ENCODE results near the gene KLC1. TPM values are rescaled to one million over a fixed set of nuclear protein-coding genes. Genes with fewer than 3 reads are reported as not detected.

KLC1 gene
- total and polyA plus RNA-seq, 2 of the 13 experiments (the other 11 are each of a cell fraction or from before 2014, with no cell fraction given): 53.2 to 63.5 TPM

- TF ChIP-seq ZNF776 (CRISPR knock-in tag; IDR thresholded peaks at IDR 0.05) (no peak), BHLHE40 (IDR thresholded peaks at IDR 0.05; ENCODE audit: low read length) (no peak), ZNF710 (CRISPR knock-in tag; IDR thresholded peaks at IDR 0.05; ENCODE audit: borderline replicate concordance) (no peak), NFIC (IDR thresholded peaks at IDR 0.05; ENCODE audit: low read length) (no peak), IRF1 (CRISPR knock-in tag; IDR thresholded peaks at IDR 0.05; ENCODE audit: low read depth) (no peak), ZNF296 (CRISPR knock-in tag; conservative IDR thresholded peaks at IDR 0.05) (no peak), EEA1 (CRISPR knock-in tag; IDR thresholded peaks at IDR 0.05; ENCODE audit: borderline replicate concordance) (no peak), PHF20 (CRISPR knock-in tag; IDR thresholded peaks at IDR 0.05) (peak; percentile 58; the same call in 1 of the 2 replicates), PREB (CRISPR knock-in tag; IDR thresholded peaks at IDR 0.05) (no peak), ATRX (CRISPR knock-in tag; IDR thresholded peaks at IDR 0.05; ENCODE audit: borderline replicate concordance) (no peak), ZBTB3 (CRISPR knock-in tag; IDR thresholded peaks at IDR 0.05; ENCODE audit: borderline replicate concordance, low read depth) (no peak), ZNF850 (CRISPR knock-in tag; conservative IDR thresholded peaks at IDR 0.05) (no peak), DMTF1 (CRISPR knock-in tag; IDR thresholded peaks at IDR 0.05) (no peak), ZNF629 (CRISPR knock-in tag; conservative IDR thresholded peaks at IDR 0.05) (no peak), AHR (CRISPR knock-in tag; IDR thresholded peaks at IDR 0.05) (peak; percentile 54; the same call in 1 of the 2 replicates), PCBP1 (IDR thresholded peaks at IDR 0.05; ENCODE audit: borderline replicate concordance, low read depth, low read length) (no peak), ETV6 (CRISPR knock-in tag; conservative IDR thresholded peaks at IDR 0.05) (no peak; the same call in 1 of the 2 replicates), KLF15 (CRISPR knock-in tag; IDR thresholded peaks at IDR 0.05; ENCODE audit: borderline replicate concordance) (no peak)
- TF ChIP-seq, protein P1, sequence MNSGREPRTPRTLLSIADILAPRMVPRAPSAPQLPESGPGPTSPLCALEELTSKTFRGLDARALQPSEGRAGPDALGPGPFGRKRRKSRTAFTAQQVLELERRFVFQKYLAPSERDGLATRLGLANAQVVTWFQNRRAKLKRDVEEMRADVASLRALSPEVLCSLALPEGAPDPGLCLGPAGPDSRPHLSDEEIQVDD (CRISPR knock-in tag; IDR thresholded peaks at IDR 0.05; ENCODE audit: borderline replicate concordance): no peak; the same call in 1 of the 2 replicates
- TF ChIP-seq, protein P2, sequence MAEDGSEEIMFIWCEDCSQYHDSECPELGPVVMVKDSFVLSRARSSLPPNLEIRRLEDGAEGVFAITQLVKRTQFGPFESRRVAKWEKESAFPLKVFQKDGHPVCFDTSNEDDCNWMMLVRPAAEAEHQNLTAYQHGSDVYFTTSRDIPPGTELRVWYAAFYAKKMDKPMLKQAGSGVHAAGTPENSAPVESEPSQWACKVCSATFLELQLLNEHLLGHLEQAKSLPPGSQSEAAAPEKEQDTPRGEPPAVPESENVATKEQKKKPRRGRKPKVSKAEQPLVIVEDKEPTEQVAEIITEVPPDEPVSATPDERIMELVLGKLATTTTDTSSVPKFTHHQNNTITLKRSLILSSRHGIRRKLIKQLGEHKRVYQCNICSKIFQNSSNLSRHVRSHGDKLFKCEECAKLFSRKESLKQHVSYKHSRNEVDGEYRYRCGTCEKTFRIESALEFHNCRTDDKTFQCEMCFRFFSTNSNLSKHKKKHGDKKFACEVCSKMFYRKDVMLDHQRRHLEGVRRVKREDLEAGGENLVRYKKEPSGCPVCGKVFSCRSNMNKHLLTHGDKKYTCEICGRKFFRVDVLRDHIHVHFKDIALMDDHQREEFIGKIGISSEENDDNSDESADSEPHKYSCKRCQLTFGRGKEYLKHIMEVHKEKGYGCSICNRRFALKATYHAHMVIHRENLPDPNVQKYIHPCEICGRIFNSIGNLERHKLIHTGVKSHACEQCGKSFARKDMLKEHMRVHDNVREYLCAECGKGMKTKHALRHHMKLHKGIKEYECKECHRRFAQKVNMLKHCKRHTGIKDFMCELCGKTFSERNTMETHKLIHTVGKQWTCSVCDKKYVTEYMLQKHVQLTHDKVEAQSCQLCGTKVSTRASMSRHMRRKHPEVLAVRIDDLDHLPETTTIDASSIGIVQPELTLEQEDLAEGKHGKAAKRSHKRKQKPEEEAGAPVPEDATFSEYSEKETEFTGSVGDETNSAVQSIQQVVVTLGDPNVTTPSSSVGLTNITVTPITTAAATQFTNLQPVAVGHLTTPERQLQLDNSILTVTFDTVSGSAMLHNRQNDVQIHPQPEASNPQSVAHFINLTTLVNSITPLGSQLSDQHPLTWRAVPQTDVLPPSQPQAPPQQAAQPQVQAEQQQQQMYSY (CRISPR knock-in tag; IDR thresholded peaks at IDR 0.05): no peak
These were observed 759 bp upstream of the KLC1 start (continued) for GRCh38 chr14:103628221-103628683.

All from HepG2 (cell line).